Activated CD4-positive, alpha-beta memory T cell treated with anti-CD3 and anti-CD28 coated beads, Interleukin-2, amount 10 ng/mL, durations not matched to agents 7 days and 5 days (primary cell): ENCODE results near the gene DBI. TPM values are rescaled to one million over a fixed set of nuclear protein-coding genes. Genes with fewer than 3 reads are reported as not detected.

Source experiments
- CTCF ChIA-PET: fragments of 350-600 bp; sonication (Branson Sonifier 250); formaldehyde crosslinking; loops from one replicate; lab custom pipeline; 2021; ENCODE audit warnings: antibody characterized with exemption, inconsistent platforms; lab: Charles Lee
- POLR2A ChIA-PET: fragments of 350-600 bp; sonication (Branson Sonifier 250); formaldehyde crosslinking; loops from one replicate; lab custom pipeline; 2021; ENCODE audit warnings: antibody characterized with exemption; lab: Charles Lee
- DNase-seq: peaks from one replicate; pipeline ENCODE4 v3.0.0-alpha.2; 2020
- H3K27ac Mint-ChIP-seq: one replicate; pipeline ENCODE4 v1.8.0; 2021; ENCODE audit warnings: mild to moderate bottlenecking, mixed read lengths
- H3K27me3 Mint-ChIP-seq: one replicate; pipeline ENCODE4 v1.8.0; 2021; ENCODE audit warnings: mixed read lengths
- H3K36me3 Mint-ChIP-seq: one replicate; pipeline ENCODE4 v1.8.0; 2021; ENCODE audit warnings: low read depth, mixed read lengths
- H3K4me1 Mint-ChIP-seq: one replicate; pipeline ENCODE4 v1.8.0; 2021; ENCODE audit warnings: mixed read lengths
- H3K4me3 Mint-ChIP-seq: one replicate; pipeline ENCODE4 v1.8.0; 2021; ENCODE audit warnings: mild to moderate bottlenecking, mixed read lengths
- H3K9me3 Mint-ChIP-seq: one replicate; pipeline ENCODE4 v1.8.0; 2021; ENCODE audit warnings: mixed read lengths
- total RNA-seq, 2 experiments: library from RNA; stranded (reverse); gene quantifications; one replicate each; pipeline ENCODE4 v1.2.3, GENCODE V29; 2021

DBI gene
- total RNA-seq, 2 experiments from 2014 or later, result 142 to 150 TPM

DNA sequence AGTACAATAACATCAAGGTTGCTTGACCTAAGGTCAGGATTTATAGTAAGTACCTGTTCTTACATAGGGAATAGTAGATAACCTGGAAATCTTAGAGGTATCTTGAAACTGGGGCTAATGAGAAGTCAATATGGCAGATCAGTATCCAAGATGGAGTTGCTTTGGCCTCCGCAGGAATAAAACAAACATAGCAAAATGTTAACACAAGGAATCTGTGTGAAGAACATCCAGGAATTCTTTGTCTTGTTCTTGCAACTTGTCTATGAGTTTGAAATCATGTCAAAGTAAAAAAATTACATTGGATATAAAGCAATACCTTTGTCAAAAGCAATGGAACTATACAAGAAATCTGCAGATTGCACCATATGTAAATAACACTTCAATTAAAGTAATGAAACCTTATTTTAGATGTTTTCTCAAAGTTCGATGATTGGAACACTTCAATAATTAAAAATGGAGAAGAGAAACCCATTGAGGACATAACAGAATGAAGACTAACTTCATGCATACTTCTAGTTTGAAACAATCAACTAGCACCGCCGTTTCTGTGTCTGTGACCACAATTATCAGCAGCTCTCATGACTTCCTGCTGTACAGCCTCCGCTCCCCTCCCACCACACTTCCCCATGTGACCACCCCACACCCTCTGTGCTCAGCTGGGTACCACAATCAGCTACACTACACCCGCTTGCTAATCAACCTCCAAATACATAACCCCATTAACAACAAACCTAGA is 27.8 kb upstream of the DBI start:
- ChIA-PET POLR2A (interaction anchor here (2.7 kb wide), 1 partner anchor 28 kb away, joined by 21 read pairs; the partner anchor contains the start of genes C2orf76 and DBI), CTCF (interaction anchor here (0.6 to 0.7 kb wide), 2 partner anchors 22 to 26 kb away, joined by 4 read pairs; no protein-coding TSS in a partner anchor)
- Mint-ChIP-seq H3K9me3 (no peaks in the 10 kb centered on the region), H3K36me3 (no peaks in the 10 kb centered on the region), H3K27me3 (no peaks in the 10 kb centered on the region), H3K4me1 (peaks cover 13% of the 10 kb centered on the region), H3K27ac (no peak overlapping the region), H3K4me3 (no peak overlapping the region)
- DNase-seq, result peak; percentile 63

DNA sequence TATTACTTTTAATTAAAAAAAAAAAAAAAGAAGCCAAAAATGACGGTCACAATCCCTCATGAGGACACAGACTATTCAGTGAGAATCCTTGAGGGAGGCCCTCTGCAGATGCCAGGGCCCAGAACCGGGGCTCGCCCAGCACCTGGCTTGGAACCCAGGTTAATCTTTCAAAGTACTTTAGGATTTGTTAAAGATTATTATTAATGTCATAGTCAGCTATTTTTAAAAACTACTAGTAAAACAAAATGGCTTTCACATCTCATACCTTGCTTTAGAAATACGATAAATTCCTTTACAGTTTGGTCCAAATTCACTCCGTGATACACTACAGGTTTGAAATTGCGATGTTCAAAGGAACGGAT is 27.2 kb upstream of the DBI start:
- ChIA-PET POLR2A (interaction anchor here (2.7 kb wide), 1 partner anchor 27 kb away, joined by 21 read pairs; the partner anchor contains the start of genes C2orf76 and DBI), CTCF (interaction anchor here (0.6 to 0.7 kb wide), 2 partner anchors 21 to 26 kb away, joined by 4 read pairs; no protein-coding TSS in a partner anchor)
- no peak overlapping the region for H3K27ac Mint-ChIP-seq
- no peaks in the 10 kb centered on the region for H3K9me3 Mint-ChIP-seq
- no peaks in the 10 kb centered on the region for H3K36me3 Mint-ChIP-seq
- no peaks in the 10 kb centered on the region for H3K27me3 Mint-ChIP-seq
- peaks cover 13% of the 10 kb centered on the region for H3K4me1 Mint-ChIP-seq
- H3K4me3 Mint-ChIP-seq, result no peak overlapping the region
- DNase-seq, result no peak

DNA sequence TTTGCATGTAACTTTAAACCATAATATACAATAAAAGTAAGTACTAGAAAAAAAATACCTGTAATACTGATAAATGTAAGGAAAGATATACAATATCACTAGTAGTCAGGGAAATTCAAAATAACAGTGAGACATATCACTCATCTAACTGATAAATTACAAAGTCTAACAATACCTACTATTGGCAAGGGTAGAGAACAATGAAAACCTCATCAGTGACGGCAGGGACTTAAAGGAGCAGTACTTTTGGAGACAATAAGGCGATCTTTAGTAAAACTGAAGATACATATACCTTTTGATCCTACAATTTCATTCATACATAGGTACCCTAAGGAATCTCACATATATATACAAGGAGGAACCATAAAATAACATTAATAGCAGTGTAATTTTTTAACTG is 25.1 kb upstream of the DBI start:
- ChIA-PET POLR2A (no interaction called here), CTCF (no interaction called here)
- Mint-ChIP-seq H3K27ac (no peak overlapping the region), H3K4me3 (no peak overlapping the region), H3K27me3 (no peaks in the 10 kb centered on the region), H3K9me3 (no peaks in the 10 kb centered on the region), H3K36me3 (no peaks in the 10 kb centered on the region), H3K4me1 (peaks cover 13% of the 10 kb centered on the region)
- no peak for DNase-seq

DNA sequence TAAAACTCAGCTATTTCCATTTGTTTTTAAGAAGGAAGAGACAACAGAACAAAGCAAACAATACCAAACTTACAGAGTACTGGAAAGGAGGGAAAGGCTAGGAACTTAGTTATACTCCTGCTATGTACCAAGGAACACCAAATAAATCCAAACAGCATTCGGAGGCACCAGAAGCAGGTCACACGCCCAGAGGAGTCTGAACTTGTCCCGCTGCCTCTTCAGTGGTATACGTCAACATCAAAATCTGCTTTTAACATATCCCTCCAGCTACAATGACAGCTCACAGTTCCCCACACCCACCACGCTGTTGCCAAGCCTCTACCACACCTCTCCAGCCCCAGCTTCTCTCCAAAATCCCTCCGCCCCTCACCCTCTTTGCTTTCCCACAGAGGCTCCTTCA is 17.5 kb upstream of the DBI start:
- POLR2A ChIA-PET, result interaction anchor here (4.4 kb wide), 1 partner anchor 17 kb away, joined by 14 read pairs; the partner anchor contains the start of genes C2orf76 and DBI
- no peak for DNase-seq
- Mint-ChIP-seq H3K4me3 (no peak overlapping the region), H3K27ac (no peak overlapping the region), H3K27me3 (no peaks in the 10 kb centered on the region), H3K9me3 (no peaks in the 10 kb centered on the region), H3K36me3 (no peaks in the 10 kb centered on the region), H3K4me1 (no peaks in the 10 kb centered on the region)
- CTCF ChIA-PET, result interaction anchor here (1.5 kb wide), 1 partner anchor 9 kb away, joined by 3 read pairs; no protein-coding TSS in a partner anchor

DNA sequence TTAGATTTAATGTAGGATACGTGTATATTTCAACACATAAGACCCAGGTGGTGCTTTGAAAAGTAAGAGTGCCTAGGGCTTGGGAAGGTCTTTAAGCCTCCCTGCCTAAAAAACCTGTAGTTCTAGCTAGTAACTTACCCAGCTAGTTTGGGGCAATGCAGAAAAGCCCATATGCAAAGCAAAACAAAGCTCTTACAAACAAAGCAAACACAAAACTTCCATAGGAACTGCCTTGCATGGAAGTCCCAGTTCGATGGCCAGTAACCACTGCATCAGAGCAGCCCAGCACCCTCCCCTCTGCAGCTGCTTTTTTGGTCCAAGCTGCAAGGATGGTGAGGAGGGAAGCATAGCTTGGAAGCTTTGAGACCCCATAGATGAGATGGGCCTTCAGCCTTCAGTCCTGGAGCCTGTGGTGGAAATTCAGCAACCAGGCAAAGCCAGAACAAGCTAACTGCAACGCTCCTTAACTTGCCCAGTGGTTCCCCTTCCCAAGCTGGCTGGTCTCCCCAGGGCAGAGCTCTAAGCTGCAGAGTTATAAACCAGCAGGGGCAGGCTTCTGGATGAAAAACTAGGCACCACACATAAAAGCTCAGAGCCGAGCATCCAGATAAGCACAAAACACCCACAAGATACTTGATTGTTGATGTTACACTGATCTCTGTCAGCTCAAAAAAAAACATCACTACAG is 16.3 kb upstream of the DBI start:
- Mint-ChIP-seq H3K4me3 (no peak overlapping the region), H3K27ac (no peak overlapping the region), H3K36me3 (no peaks in the 10 kb centered on the region), H3K27me3 (no peaks in the 10 kb centered on the region), H3K4me1 (no peaks in the 10 kb centered on the region), H3K9me3 (no peaks in the 10 kb centered on the region)
- DNase-seq, result no peak
- ChIA-PET CTCF (interaction anchor here (1.5 kb wide), 1 partner anchor 8 kb away, joined by 3 read pairs; no protein-coding TSS in a partner anchor), POLR2A (interaction anchor here (4.4 kb wide), 1 partner anchor 15 kb away, joined by 14 read pairs; the partner anchor contains the start of genes C2orf76 and DBI)

DNA sequence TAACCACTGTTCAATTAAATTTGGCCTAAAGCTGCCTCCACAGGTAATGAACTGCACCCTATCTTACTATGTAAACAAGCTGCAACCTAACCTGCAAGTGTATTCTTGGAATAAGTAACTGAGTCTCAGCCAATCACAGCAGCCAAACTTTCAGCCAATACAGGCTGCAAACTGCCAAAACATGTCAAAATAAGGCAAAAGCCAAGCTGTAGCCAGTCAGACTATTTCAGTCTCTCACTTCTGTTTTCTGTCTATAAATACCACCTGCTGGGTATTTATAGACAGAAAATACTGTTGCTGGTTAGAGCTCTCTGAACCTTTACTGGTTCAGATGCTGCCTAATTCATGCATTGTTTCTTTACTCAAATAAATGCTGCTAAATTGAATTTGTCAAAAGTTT is 14.4 kb upstream of the DBI start:
- no peaks in the 10 kb centered on the region for H3K27me3 Mint-ChIP-seq
- CTCF ChIA-PET, result no interaction called here
- no peak overlapping the region for H3K27ac Mint-ChIP-seq
- H3K36me3 Mint-ChIP-seq, result no peaks in the 10 kb centered on the region
- peaks cover 7% of the 10 kb centered on the region for H3K4me1 Mint-ChIP-seq
- no peak for DNase-seq
- H3K4me3 Mint-ChIP-seq, result no peak overlapping the region
- POLR2A ChIA-PET, result interaction anchor here (4.4 kb wide), 1 partner anchor 14 kb away, joined by 14 read pairs; the partner anchor contains the start of genes C2orf76 and DBI
- no peaks in the 10 kb centered on the region for H3K9me3 Mint-ChIP-seq

DNA sequence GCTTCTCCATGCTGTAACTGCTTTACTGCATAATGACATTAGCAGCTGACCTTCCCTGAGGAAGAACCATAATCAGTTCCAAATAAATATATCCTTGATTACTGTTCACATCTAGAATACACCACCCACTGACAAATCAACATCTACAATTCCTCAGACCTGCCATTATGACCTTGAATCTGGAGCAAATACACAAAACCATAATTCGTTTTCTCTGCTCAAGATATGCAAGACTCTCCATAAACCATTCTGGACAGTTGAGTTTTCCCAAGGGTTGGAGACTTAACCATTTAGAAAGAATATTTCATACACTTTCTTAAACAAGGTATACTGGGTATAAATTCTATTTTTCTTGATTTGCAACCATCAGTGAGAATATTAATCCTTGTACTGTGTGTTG is 11.9 kb upstream of the DBI start:
- POLR2A ChIA-PET, result no interaction called here
- Mint-ChIP-seq H3K36me3 (no peaks in the 10 kb centered on the region), H3K27ac (no peak overlapping the region), H3K4me3 (no peak overlapping the region), H3K27me3 (no peaks in the 10 kb centered on the region), H3K4me1 (peaks cover 7% of the 10 kb centered on the region), H3K9me3 (no peaks in the 10 kb centered on the region)
- CTCF ChIA-PET, result no interaction called here
- DNase-seq, result no peak

DNA sequence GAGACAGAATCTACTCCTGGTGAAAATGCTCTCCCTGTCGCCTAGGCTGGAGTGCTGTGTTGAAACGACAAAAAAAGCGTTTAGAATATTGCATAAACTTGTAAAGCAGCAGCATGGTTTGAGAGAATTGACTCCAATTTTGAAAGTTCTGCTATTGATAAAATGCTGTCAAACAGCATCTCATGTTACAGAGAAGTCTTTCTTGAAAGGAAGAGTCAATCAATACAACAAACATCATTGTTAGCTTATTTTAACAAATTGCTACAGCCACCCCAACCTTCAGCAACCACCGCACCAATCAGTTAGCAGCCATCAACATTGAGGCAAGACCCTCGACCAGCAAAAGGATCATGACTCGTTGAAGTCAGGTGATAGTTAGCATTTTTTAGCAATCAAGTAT is 7.0 kb upstream of the DBI start:
- Mint-ChIP-seq H3K4me1 (peaks cover 18% of the 10 kb centered on the region), H3K27ac (no peak overlapping the region), H3K4me3 (no peak overlapping the region), H3K36me3 (peaks cover 3% of the 10 kb centered on the region), H3K27me3 (no peaks in the 10 kb centered on the region), H3K9me3 (no peaks in the 10 kb centered on the region)
- ChIA-PET POLR2A (no interaction called here), CTCF (no interaction called here)
- DNase-seq, result no peak

DNA sequence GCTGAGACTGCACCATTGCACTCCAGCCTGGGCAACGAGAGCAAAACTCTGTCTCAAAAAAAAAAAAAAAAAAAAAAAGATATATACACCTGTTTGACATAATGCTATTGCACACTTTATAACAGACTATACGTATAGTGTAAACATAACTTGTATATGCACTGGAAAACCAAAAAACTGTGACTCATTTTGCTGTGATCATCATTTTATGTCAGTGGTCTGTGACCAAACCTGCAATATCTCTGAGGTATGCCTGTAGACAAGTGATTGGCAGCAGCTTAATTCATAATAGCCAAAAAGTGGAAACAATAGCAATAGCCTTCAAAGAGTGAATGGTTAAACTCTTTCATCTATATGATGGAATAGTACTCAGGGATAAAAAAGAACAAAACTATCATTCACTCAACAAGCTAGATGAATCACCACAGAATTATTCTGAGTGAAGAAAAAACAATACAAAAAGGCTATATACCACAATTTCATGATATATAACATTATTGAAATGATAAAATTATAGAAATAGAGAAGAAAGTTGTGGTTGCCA is 6.3 kb upstream of the DBI start:
- Mint-ChIP-seq H3K36me3 (peaks cover 3% of the 10 kb centered on the region), H3K4me1 (peaks cover 25% of the 10 kb centered on the region), H3K9me3 (no peaks in the 10 kb centered on the region), H3K4me3 (no peak overlapping the region), H3K27me3 (no peaks in the 10 kb centered on the region), H3K27ac (no peak overlapping the region)
- no peak for DNase-seq
- ChIA-PET CTCF (interaction anchor here (0.6 kb wide), 1 partner anchor 21 kb away, joined by 4 read pairs; no protein-coding TSS in a partner anchor), POLR2A (no interaction called here)

DNA sequence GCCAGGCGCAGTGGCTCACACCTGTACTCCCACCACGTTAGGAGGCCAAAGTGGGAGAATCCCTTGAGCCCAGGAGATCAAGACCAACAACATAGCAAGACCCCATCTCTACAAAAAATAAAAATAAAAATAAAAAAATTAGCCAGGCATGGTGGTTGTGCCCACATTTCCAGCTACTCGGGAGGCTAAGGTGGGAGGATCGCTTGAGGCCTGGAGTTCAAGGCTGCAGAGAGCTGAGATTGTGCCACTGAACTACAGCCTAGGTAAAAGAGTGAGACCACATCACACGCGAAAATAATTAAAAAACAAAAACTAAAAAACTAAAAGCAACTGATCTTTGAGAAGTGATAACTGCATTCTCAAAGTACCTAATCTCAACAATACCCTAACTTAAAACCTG is 2.0 kb upstream of the DBI start:
- Mint-ChIP-seq H3K27ac (no peak overlapping the region), H3K4me3 (peak overlapping the region; percentile 99), H3K27me3 (no peaks in the 10 kb centered on the region), H3K9me3 (no peaks in the 10 kb centered on the region), H3K4me1 (peaks cover 44% of the 10 kb centered on the region), H3K36me3 (peaks cover 29% of the 10 kb centered on the region)
- CTCF ChIA-PET, result no interaction called here
- no peak for DNase-seq
- POLR2A ChIA-PET, result interaction anchor here (3.0 to 3.3 kb wide), 2 partner anchors 14 to 25 kb away, joined by 14 to 21 read pairs; no protein-coding TSS in a partner anchor

DNA sequence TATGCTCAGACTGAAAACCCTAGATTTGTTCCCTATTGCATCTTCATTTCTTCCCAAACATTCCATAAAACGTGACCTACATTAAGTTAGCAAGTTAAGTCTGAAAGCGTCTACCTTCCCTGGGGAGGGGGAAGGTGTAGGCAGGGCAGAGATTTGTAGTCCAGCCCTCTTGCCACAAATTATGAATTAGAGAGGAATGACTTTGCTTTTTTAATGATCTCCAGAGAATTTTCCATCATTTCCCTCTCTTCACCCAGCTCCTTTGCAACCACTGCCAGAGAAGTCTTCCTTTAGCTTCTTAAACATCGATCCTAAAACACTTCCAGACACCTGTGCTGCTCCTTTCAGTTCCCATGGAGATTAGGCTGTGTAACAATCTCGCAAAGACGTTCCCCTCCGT is 1.3 kb upstream of the DBI start:
- Mint-ChIP-seq H3K27me3 (no peaks in the 10 kb centered on the region), H3K4me3 (peak overlapping the region; percentile 99), H3K9me3 (no peaks in the 10 kb centered on the region), H3K4me1 (peaks cover 48% of the 10 kb centered on the region), H3K36me3 (peaks cover 34% of the 10 kb centered on the region), H3K27ac (peak overlapping the region; percentile 88)
- no peak for DNase-seq
- POLR2A ChIA-PET, result interaction anchor here (3.0 to 3.3 kb wide), 2 partner anchors 15 to 25 kb away, joined by 14 to 21 read pairs; no protein-coding TSS in a partner anchor
- CTCF ChIA-PET, result no interaction called here

DNA sequence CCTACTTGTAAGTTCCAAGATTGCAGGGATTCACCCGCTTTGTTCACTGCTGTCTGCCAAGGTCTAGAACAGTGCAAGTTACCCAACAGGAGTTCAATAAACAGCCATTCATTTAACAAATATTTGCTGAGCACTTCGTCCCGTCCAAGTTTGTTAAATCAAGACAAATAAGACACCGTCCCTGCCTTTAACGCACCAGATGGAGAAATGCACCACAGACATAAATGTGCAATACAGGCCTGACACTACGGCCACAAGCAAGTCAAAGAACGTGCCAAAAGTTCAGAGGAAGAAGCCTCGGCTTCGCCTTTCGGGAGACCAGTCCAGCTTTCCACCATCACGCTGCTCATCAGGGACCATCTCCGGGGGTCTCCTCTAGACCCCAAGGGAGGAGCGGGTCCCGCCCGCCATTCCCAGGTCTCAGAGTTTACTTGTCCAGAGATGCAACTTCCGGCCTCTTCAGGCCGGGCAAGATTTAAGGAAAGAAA is 572 bp upstream of the DBI start:
- peaks cover 42% of the 10 kb centered on the region for H3K36me3 Mint-ChIP-seq
- H3K4me3 Mint-ChIP-seq, result peak overlapping the region; percentile 99
- no peaks in the 10 kb centered on the region for H3K9me3 Mint-ChIP-seq
- H3K27ac Mint-ChIP-seq, result peak overlapping the region; percentile 88
- no peaks in the 10 kb centered on the region for H3K27me3 Mint-ChIP-seq
- POLR2A ChIA-PET, result interaction anchor here (0.6 to 3.3 kb wide), 8 partner anchors 9 to 1552 kb away, joined by 3 to 21 read pairs (median 4); partner anchors contain the start of gene DDX18
- DNase-seq, result no peak
- H3K4me1 Mint-ChIP-seq, result peaks cover 46% of the 10 kb centered on the region
- CTCF ChIA-PET, result interaction anchor here (0.8 to 1.0 kb wide), 2 partner anchors 29 to 42 kb away, joined by 3 read pairs; no protein-coding TSS in a partner anchor
